ENCODE measurements around the gene NAALADL2.
"Not testable (repeated sequence)": the region's sequence is repeated elsewhere in the genome, so short reads cannot be mapped to it uniquely, and the experiment has no call there.

Gene NAALADL2

DNA sequence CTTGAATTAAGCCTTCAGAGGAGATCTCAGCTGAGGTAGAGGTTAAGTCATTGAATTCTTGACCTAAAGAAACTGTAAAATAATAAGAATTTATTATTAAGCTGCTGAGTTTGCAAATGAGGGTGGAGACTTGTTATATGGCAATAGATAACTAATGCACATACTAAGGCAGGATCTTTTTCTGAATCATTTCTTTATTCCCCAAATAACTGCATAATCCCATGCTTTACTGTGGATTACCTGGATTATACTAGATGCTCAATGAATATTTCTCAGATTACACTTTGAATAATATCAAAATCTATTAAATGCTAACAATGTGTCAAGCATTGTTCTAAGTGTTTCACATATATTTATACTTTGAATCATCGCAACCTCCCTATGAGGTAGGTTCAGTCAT, 532.5 kb downstream of the NAALADL2 start:
- no peak for DNase-seq

GRCh38 chr3:175392653-175393052, 533.5 kb downstream of the NAALADL2 start:
- no peak for DNase-seq

- DNase-seq, result no peak
These were observed 538.2 kb downstream of the NAALADL2 start for GRCh38 chr3:175397372-175397771.

GRCh38 chr3:175398676-175399075, 539.5 kb downstream of the NAALADL2 start:
- DNase-seq, result no peak

DNA sequence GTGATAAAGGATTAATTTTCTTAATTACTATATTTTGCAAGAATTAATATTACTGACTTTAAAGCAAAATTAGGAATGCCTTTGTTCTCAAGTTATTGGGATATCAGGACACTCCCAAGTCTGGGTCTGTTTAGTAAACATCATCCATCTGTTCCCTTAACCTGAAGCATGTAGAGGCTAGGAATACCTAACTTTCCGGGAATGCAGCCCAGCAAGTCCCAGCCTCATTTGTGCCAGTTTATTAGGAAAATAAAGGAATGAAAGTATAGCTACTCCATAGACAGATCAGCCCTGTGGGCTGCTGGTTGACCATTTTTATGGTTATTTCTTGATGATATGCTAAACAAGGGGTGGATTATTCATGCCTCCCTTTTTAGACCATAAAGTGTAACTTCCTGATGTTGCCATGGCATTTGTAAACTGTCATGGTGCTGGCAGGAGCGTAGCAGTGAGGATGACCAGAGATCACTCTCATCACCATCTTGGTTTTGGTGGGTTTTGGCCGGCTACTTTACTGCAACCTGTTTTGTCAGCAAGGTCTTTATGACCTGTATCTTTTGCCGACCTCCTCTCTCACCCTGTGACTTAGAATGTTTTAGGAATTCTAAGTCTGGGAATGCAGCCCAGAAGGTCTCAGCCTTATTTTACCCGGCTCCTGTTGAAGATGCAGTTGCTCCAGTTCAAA, 540.2 kb downstream of the NAALADL2 start:
- no peak for DNase-seq

DNA sequence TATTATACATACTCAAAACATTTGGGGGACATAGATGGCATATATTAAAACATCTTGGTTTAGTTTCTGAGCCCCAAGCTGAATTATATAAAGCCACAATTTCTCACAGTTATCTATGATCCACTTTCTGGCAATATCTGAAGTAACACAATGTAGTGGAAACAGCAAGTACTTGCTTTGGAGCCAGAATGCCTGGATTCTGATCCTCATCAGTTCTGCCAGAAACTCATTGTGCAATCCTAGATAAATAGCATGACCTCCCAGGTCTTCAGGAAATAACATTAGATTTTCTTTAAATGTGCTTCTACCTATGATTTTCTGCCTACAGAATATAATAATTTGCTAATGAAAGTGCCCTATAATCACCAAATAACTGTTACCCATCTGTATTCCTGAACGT, 544.9 kb downstream of the NAALADL2 start:
- DNase-seq, result no peak

- DNase-seq, result no peak
These were observed 545.5 kb downstream of the NAALADL2 start for GRCh38 chr3:175404621-175405020.

DNA sequence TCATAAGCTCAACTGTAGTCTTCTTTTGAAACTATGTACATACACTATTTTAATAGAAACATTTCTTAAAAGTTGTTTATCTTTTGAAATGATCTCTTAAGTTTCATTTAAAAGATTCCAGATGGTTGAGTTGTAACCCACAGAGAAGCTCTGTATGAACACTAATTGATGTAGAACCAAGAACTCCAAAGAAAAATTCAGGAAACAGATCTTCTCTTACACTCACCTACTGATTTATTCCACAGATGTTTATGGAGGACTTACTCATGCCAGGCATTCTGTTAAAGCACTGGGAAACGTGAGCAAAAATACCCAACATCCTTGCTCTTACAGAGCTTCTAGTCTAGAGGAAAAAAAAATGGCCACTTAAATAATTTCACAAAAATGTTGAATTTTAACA, 551.1 kb downstream of the NAALADL2 start:
- no peak for DNase-seq

- DNase-seq, result no peak
These were observed 552.3 kb downstream of the NAALADL2 start for GRCh38 chr3:175411405-175411804.

GRCh38 chr3:175411946-175412345, 552.8 kb downstream of the NAALADL2 start:
- no peak for DNase-seq

GRCh38 chr3:175413926-175414325, 554.8 kb downstream of the NAALADL2 start:
- no peak for DNase-seq

GRCh38 chr3:175416600-175416999, 557.5 kb downstream of the NAALADL2 start:
- DNase-seq, result no peak

GRCh38 chr3:175417426-175417825, 558.3 kb downstream of the NAALADL2 start:
- no peak for DNase-seq

DNA sequence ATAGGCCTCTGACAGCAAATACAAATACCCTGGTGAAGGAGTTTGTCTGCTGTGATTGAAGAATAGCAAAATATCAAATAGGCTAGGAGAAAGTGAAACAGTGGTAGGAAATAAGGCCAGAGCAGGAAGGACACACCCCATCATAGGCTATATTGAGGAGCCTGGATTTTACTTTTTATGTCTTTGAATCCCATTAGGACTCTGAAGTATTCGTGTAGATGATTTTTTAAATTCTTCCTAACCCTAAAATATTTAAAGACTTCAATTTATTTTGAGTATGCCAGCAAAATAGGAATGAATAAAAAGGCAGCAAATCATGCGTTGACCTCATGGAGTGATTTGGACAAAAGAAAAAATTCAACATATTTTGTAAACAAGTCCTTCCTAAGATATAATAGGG, 562.8 kb downstream of the NAALADL2 start:
- no peak for DNase-seq

GRCh38 chr3:175422744-175423143, 563.6 kb downstream of the NAALADL2 start:
- DNase-seq, result no peak

DNA sequence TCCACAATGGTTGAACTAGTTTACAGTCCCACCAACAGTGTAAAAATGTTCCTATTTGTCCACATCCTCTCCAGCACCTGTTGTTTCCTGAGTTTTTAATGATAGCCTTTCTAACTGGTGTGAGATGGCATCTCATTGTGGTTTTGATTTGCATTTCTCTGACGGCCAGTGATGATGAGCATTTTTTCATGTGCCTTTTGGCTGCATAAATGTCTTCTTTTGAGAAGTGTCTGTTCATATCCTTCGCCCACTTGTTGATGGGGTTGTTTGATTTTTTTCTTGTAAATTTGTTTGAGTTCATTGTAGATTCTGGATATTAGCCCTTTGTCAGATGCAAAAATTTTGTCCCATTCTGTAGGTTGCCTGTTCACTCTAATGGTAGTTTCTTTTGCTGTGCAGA, 564.7 kb downstream of the NAALADL2 start:
- not testable (repeated sequence) for DNase-seq

DNA sequence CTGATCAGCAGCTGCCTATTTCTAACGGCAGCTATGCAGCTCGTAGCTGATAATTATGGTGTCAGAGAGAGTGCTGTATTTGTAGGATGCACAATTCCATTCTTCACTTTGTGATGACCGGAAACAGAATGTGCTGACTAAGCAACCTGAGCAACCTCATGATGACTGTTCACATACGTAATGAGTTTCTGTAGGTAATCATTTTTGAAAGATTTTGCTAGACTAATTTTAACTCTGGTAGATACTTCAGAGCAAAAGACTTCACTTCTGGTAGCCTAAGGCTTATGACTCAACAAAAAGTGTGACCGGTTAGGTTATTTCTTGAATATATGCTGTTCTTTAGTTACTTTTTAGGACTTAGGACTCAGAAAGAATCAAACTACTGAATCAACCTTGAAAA, 567.7 kb downstream of the NAALADL2 start:
- DNase-seq, result no peak

DNA sequence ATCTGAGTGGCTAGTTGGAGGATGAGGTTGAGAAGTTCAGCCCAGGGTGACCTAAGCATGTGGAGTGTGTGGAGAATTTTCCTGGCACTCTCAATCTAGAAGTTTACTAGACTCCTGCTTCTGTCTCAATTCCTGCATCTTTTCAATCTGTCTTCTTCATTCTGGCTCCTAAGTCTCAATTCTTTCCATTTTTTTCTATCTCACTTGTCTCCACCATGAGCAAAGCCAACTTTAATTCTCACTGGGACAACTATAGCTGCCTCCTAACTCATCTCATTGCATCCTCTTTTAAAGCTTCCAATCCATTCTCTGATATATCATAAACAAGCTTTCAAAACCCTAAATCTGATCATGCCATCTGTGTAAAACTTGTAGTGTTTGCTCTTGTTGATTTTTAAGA, 569.3 kb downstream of the NAALADL2 start:
- no peak for DNase-seq

- no peak for DNase-seq
These were observed 572.0 kb downstream of the NAALADL2 start for GRCh38 chr3:175430983-175431773.

DNA sequence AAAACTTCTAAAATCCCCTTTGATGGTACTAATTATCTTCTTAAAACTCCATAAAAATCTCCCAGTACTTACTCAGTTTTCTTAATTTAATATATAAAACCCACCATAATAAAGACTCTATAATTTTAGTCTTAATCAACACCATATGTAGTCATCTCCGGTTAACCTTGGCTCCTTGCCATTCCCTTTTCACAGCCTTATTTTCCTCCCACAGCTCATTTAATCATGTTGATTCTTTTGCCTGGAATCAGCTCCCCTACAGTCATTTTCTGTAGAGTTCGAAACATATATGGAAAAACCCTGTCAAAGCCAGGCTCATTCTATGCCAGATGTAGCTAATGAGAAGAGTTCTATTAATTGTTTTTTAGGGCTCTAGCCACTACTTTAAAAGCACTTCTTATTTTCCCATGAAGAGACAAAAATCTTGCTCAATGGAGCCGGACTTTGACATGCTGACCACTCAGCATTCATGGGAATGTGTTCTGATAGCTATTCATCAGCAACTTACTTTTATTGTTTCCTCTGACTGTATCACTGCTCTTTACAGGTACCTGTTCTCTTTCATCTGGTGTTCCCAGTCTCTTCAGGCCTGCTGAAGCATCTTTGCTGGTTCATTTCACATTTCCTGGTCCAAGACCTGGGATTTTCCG, 573.4 kb downstream of the NAALADL2 start:
- no peak for DNase-seq

- no peak for DNase-seq
These were observed 574.0 kb downstream of the NAALADL2 start for GRCh38 chr3:175433026-175433674.

DNA sequence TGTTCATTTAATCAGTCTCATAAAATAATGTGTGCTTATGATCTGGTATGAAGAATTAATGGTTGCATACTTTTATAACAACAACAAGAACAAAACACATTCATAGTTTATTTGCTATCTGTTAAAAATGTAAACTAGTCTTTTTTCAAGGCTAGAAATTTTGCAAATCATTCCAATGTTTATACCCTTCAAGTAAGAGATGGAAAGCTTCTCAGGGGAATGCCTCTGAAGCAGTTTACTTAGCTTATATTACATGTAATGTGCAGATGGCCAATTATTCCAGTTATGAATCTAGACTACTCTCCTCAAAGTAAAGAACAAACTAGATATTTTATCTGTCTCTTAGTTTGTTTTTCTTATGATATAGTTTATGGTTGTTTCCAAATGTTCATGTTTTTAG, 575.4 kb downstream of the NAALADL2 start:
- no peak for DNase-seq

GRCh38 chr3:175443682-175444081, 584.5 kb downstream of the NAALADL2 start:
- no peak for DNase-seq

GRCh38 chr3:175445741-175446140, 586.6 kb downstream of the NAALADL2 start:
- no peak for DNase-seq
